Spleen (tissue), 7 donors: ENCODE measurements around the gene TRPM7.

ENCODE experiments used
- CTCF ChIP-seq, 11 experiments: fragments of 200-600 bp in 7 of 11; fragments of 450-650 bp in 4 of 11; sonication (generic) in 4 of 11; IDR thresholded peaks in 8 of 11; conservative IDR thresholded peaks in 3 of 11; 1 replicate in 7 of 11; 2 replicates in 4 of 11; pipeline versions ENCODE4 v1.4.0 to v1.8.0; 2016 to 2021; ENCODE audit warnings: antibody characterized with exemption in 11 of 11, inconsistent platforms in 4 of 11, mild to moderate bottlenecking in 1 of 11
- POLR2AphosphoS5 ChIP-seq, 3 donors: sonication (generic); formaldehyde crosslinking; IDR thresholded peaks; one replicate each; pipeline ENCODE4 v1.5.1; 2017; ENCODE audit warnings: antibody characterized with exemption in 3 of 3
- donor health status: DM: no; HTN: no; CAD: no; lungs with moderate emphysema.
- donor health status: DM: no; HTN: no; CAD: no.
- donor health status: DM: no; HTN: no; CAD: no.

GRCh38 chr15:50675535-50676144, 11.0 kb downstream of the TRPM7 start:
- peak; percentile 62 to 82 (median 69) for TF ChIP-seq CTCF (IDR thresholded peaks at IDR 0.05 in 8 of 11, conservative IDR thresholded peaks at IDR 0.05 in 3 of 11)
- no peak for TF ChIP-seq POLR2AphosphoS5 (IDR thresholded peaks at IDR 0.05)
